Right ventricle myocardium inferior (tissue), 1 donor: ENCODE measurements around the gene MACROH2A2. TPM values are rescaled to one million over a fixed set of nuclear protein-coding genes. Genes with fewer than 3 reads are reported as not detected.
"Not testable (repeated sequence)": the region's sequence is repeated elsewhere in the genome, so short reads cannot be mapped to it uniquely, and the experiment has no call there.

Experiments
- ATAC-seq: fragments of 200-7000 bp; cut with Tn5 transposase; one replicate; pipeline ENCODE4 v1.9.1; 2020; ENCODE audit warnings: mild to moderate bottlenecking, moderate library complexity
- DNase-seq: peaks from one replicate; pipeline ENCODE4 v3.0.0; 2021; ENCODE audit errors: missing footprints
- intact Hi-C: fragments of 100-400 bp; cut with DNase I; formaldehyde crosslinking; loops from one replicate; pipeline ENCODE4 v1.11.0; 2022
- total RNA-seq: library from RNA; stranded (reverse); fragmentation: NEBNext Ultra II Directional; extraction: Animal tissue kit (Norgen Biotek cat#: 25700); gene quantifications from one replicate; pipeline ENCODE4 v1.2.1, GENCODE V29; 2021
- donor health status: DM: no; HTN: yes; CAD: no; lungs with severe emphysema.

The MACROH2A2 gene
- total RNA-seq, 1 donor from 2014 or later: 14.8 TPM

GRCh38 chr10:70094250-70094649 lies 41.6 kb downstream of the MACROH2A2 start:
- no peak for DNase-seq
- no peak for ATAC-seq
- intact Hi-C loops: no loop called here

GRCh38 chr10:70096016-70096704 lies 43.5 kb downstream of the MACROH2A2 start:
- intact Hi-C loops: no loop called here
- ATAC-seq (no peak), DNase-seq (no peak)

GRCh38 chr10:70096705-70097420 lies 44.2 kb downstream of the MACROH2A2 start:
- intact Hi-C loops: no loop called here
- DNase-seq (no peak), ATAC-seq (no peak)

- DNase-seq (no peak), ATAC-seq (no peak)
- intact Hi-C loops: no loop called here
Observed at GRCh38 chr10:70097459-70097858, 44.8 kb downstream of the MACROH2A2 start.

GRCh38 chr10:70098271-70098670 lies 45.6 kb downstream of the MACROH2A2 start:
- ATAC-seq (no peak), DNase-seq (no peak)
- intact Hi-C loops: no loop called here

GRCh38 chr10:70101068-70101562 lies 48.5 kb downstream of the MACROH2A2 start:
- ATAC-seq, intact Hi-C loops, DNase-seq: not testable (repeated sequence)

GRCh38 chr10:70101668-70102067 lies 49.0 kb downstream of the MACROH2A2 start:
- ATAC-seq: no peak
- intact Hi-C loops: no loop called here
- no peak for DNase-seq

- DNase-seq: no peak
- intact Hi-C loops: no loop called here
- ATAC-seq: no peak
Observed at GRCh38 chr10:70106958-70107791, 54.5 kb downstream of the MACROH2A2 start.

GRCh38 chr10:70109064-70109729 lies 56.6 kb downstream of the MACROH2A2 start:
- DNase-seq: no peak
- no peak for ATAC-seq
- intact Hi-C loops: no loop called here

GRCh38 chr10:70111496-70111895 lies 58.9 kb downstream of the MACROH2A2 start:
- no peak for DNase-seq
- ATAC-seq: no peak
- intact Hi-C loops: no loop called here

- intact Hi-C loops: no loop called here
- DNase-seq (no peak), ATAC-seq (no peak)
Observed at GRCh38 chr10:70112071-70112470, 59.4 kb downstream of the MACROH2A2 start.

GRCh38 chr10:70114902-70115301 lies 62.3 kb downstream of the MACROH2A2 start:
- DNase-seq (no peak), ATAC-seq (no peak)
- intact Hi-C loops: no loop called here

- intact Hi-C loops: no loop called here
- no peak for DNase-seq
- peak; percentile 48 for ATAC-seq
Observed at GRCh38 chr10:70115948-70116682, 63.5 kb downstream of the MACROH2A2 start.

- no peak for ATAC-seq
- intact Hi-C loops: no loop called here
- DNase-seq: no peak
Observed at GRCh38 chr10:70117646-70118045, 65.0 kb downstream of the MACROH2A2 start.

GRCh38 chr10:70118196-70118595 lies 65.5 kb downstream of the MACROH2A2 start:
- DNase-seq (no peak), ATAC-seq (no peak)
- intact Hi-C loops: no loop called here

GRCh38 chr10:70119197-70119596 lies 66.6 kb downstream of the MACROH2A2 start:
- intact Hi-C loops: no loop called here
- DNase-seq (no peak), ATAC-seq (no peak)

- DNase-seq: no peak
- no peak for ATAC-seq
- intact Hi-C loops: no loop called here
Observed at GRCh38 chr10:70119623-70120022, 67.0 kb downstream of the MACROH2A2 start.

GRCh38 chr10:70120417-70120816 lies 67.8 kb downstream of the MACROH2A2 start:
- ATAC-seq: no peak
- DNase-seq: no peak
- intact Hi-C loops: no loop called here
